ENCODE results near the gene GTSF1L. TPM values are rescaled to one million over a fixed set of nuclear protein-coding genes. Genes with fewer than 3 reads are reported as not detected.

GTSF1L gene
- total RNA-seq (2022; extraction: Qiagen RNA extraction), result not detected in 5 replicates

GRCh38 chr20:43726811-43727338 is at the start of gene GTSF1L:
TSS of gene GTSF1L (minus strand) at chr20:43727002. CDS start at chr20:43726694, 308 bp downstream.

Other genes with a start within 250 kb of the GTSF1L start
- 0.55 to 1.5 TPM (median 1.3 TPM) in 5 replicates for gene L3MBTL1, start 219.3 kb downstream of the GTSF1L start, total RNA-seq (2022; extraction: Qiagen RNA extraction)
- gene SGK2, start 168.0 kb downstream of the GTSF1L start, total RNA-seq (2022; extraction: Qiagen RNA extraction), result 7.1 to 8.1 TPM (median 7.2 TPM) in 5 replicates
- gene IFT52, start 136.1 kb downstream of the GTSF1L start, total RNA-seq (2022; extraction: Qiagen RNA extraction), result 28.2 to 33.6 TPM (median 31.5 TPM) in 5 replicates
- 76.0 to 80.6 TPM (median 80.0 TPM) in 5 replicates for gene MYBL2, start 59.9 kb downstream of the GTSF1L start, total RNA-seq (2022; extraction: Qiagen RNA extraction)
- gene TOX2, start 187.8 kb upstream of the GTSF1L start, total RNA-seq (2022; extraction: Qiagen RNA extraction), result 10.6 to 14.3 TPM (median 14.2 TPM) in 5 replicates